ENCODE results near the gene USP21.

DNA sequence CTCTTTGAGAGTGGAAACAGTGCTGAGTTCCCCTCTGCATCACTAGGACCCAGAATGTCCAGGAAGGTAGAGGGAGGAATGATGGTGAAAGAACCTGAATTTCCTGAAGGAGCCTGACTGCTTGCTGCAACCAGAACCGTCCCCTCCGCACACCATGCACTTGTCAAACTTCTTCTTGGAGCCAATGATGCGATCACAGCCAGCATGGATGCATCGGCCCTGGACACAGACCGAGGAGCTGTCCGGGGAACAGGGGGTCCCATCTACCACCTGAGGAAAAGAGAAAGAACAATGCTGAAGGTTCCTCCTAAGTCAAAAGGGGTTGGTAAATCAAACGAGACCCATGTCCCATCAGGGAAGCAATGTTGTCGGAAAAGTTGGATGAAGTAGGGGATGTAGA, 32.7 kb downstream of the USP21 start:
- TF ChIP-seq, protein P1, sequence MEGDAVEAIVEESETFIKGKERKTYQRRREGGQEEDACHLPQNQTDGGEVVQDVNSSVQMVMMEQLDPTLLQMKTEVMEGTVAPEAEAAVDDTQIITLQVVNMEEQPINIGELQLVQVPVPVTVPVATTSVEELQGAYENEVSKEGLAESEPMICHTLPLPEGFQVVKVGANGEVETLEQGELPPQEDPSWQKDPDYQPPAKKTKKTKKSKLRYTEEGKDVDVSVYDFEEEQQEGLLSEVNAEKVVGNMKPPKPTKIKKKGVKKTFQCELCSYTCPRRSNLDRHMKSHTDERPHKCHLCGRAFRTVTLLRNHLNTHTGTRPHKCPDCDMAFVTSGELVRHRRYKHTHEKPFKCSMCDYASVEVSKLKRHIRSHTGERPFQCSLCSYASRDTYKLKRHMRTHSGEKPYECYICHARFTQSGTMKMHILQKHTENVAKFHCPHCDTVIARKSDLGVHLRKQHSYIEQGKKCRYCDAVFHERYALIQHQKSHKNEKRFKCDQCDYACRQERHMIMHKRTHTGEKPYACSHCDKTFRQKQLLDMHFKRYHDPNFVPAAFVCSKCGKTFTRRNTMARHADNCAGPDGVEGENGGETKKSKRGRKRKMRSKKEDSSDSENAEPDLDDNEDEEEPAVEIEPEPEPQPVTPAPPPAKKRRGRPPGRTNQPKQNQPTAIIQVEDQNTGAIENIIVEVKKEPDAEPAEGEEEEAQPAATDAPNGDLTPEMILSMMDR (IDR thresholded peaks at IDR 0.05) = no peak
- no peak for TF ChIP-seq POLR2AphosphoS5 (IDR thresholded peaks at IDR 0.05)
